ENCODE data around the gene AKAP17A.

AKAP17A gene

GRCh38 chrX:1587161-1587560 lies 4.2 kb upstream of the AKAP17A start:
- peaks cover 12% of the 10 kb centered on the region for H3K4me1 ChIP-seq (ENCODE audit: low read length)
- H3K9ac ChIP-seq (ENCODE audit: low read length): peak overlapping the region; percentile 14; the same call in 1 of the 2 replicates
- H3F3A ChIP-seq (ENCODE audit: insufficient read depth, low read length): peaks cover 10% of the 10 kb centered on the region
- peak overlapping the region; percentile 58; the same call in 1 of the 2 replicates for H3K27ac ChIP-seq (ENCODE audit: low read length)
- H3K4me2 ChIP-seq (ENCODE audit: low read depth, low read length): peak overlapping the region; percentile 23; the same call in 1 of the 2 replicates
- peak; percentile 13 for DNase-seq
- no peaks in the 10 kb centered on the region for H3K9me3 ChIP-seq (replicated peaks; ENCODE audit: insufficient read depth, low read length)
- H3K4me3 ChIP-seq (ENCODE audit: low read length): no peak overlapping the region
- H3K27me3 ChIP-seq (replicated peaks; ENCODE audit: insufficient read depth, low read length): no peaks in the 10 kb centered on the region
- peak overlapping the region; percentile 46 for H2AFZ ChIP-seq (ENCODE audit: low read length)
- no peaks in the 10 kb centered on the region for H4K20me1 ChIP-seq (ENCODE audit: insufficient read depth, low read length)
- H3K9me2 ChIP-seq (replicated peaks; ENCODE audit: insufficient read depth, low read length): no peaks in the 10 kb centered on the region
- TF ChIP-seq EZH2phosphoT487 (IDR thresholded peaks at IDR 0.05; ENCODE audit: low read length) (no peak), EZH2 (optimal IDR thresholded peaks at IDR 0.05; ENCODE audit: low read depth, low read length) (no peak), CTCF (IDR thresholded peaks at IDR 0.05; ENCODE audit: low read length) (no peak)
- H3K36me3 ChIP-seq (replicated peaks; ENCODE audit: insufficient read depth, low read length): no peaks in the 10 kb centered on the region
- peaks cover 5% of the 10 kb centered on the region for H3K79me2 ChIP-seq (ENCODE audit: low read length)

- H3K79me2 ChIP-seq (ENCODE audit: low read length): peaks cover 28% of the 10 kb centered on the region
- H2AFZ ChIP-seq (ENCODE audit: low read length): no peak overlapping the region
- no peak overlapping the region for H3K9ac ChIP-seq (ENCODE audit: low read length)
- peaks cover 8% of the 10 kb centered on the region for H3K4me1 ChIP-seq (ENCODE audit: low read length)
- H3F3A ChIP-seq (ENCODE audit: insufficient read depth, low read length): peaks cover 6% of the 10 kb centered on the region
- peaks cover 2% of the 10 kb centered on the region; the same call in 1 of the 2 replicates for H3K36me3 ChIP-seq (replicated peaks; ENCODE audit: insufficient read depth, low read length)
- H3K27ac ChIP-seq (ENCODE audit: low read length): no peak overlapping the region
- no peak overlapping the region for H3K4me3 ChIP-seq (ENCODE audit: low read length)
- H3K9me2 ChIP-seq (replicated peaks; ENCODE audit: insufficient read depth, low read length): no peaks in the 10 kb centered on the region
- H3K27me3 ChIP-seq (replicated peaks; ENCODE audit: insufficient read depth, low read length): no peaks in the 10 kb centered on the region
- no peak for DNase-seq
- 0 out of 2 replicates have a peak, but pooled peaks cover 3% of the 10 kb centered on the region for H4K20me1 ChIP-seq (ENCODE audit: insufficient read depth, low read length)
- TF ChIP-seq EZH2phosphoT487 (IDR thresholded peaks at IDR 0.05; ENCODE audit: low read length) (no peak), CTCF (IDR thresholded peaks at IDR 0.05; ENCODE audit: low read length) (no peak)
- H3K9me3 ChIP-seq (replicated peaks; ENCODE audit: insufficient read depth, low read length): no peaks in the 10 kb centered on the region
- H3K4me2 ChIP-seq (ENCODE audit: low read depth, low read length): no peak overlapping the region
These were observed 1.9 kb upstream of the AKAP17A start for GRCh38 chrX:1589356-1590130.

- Histone ChIP-seq H3K79me2 (ENCODE audit: low read length) (peaks cover 50% of the 10 kb centered on the region), H3K4me3 (ENCODE audit: low read length) (peak overlapping the region; percentile 81), H3K9me3 (replicated peaks; ENCODE audit: insufficient read depth, low read length) (no peaks in the 10 kb centered on the region), H4K20me1 (ENCODE audit: insufficient read depth, low read length) (0 out of 2 replicates have a peak, but pooled peaks cover 3% of the 10 kb centered on the region), H3K4me2 (ENCODE audit: low read depth, low read length) (peak overlapping the region; percentile 63; the same call in 1 of the 2 replicates), H3F3A (ENCODE audit: insufficient read depth, low read length) (peaks cover 2% of the 10 kb centered on the region), H3K9ac (ENCODE audit: low read length) (peak overlapping the region; percentile 88), H3K36me3 (replicated peaks; ENCODE audit: insufficient read depth, low read length) (peaks cover 6% of the 10 kb centered on the region; the same call in 1 of the 2 replicates), H2AFZ (ENCODE audit: low read length) (no peak overlapping the region), H3K27me3 (replicated peaks; ENCODE audit: insufficient read depth, low read length) (no peaks in the 10 kb centered on the region), H3K27ac (ENCODE audit: low read length) (peak overlapping the region; percentile 58; the same call in 1 of the 2 replicates), H3K4me1 (ENCODE audit: low read length) (peaks cover 3% of the 10 kb centered on the region), H3K9me2 (replicated peaks; ENCODE audit: insufficient read depth, low read length) (no peaks in the 10 kb centered on the region)
- no peak for DNase-seq
- TF ChIP-seq EZH2 (optimal IDR thresholded peaks at IDR 0.05; ENCODE audit: low read depth, low read length) (no peak), CTCF (IDR thresholded peaks at IDR 0.05; ENCODE audit: low read length) (no peak), EZH2phosphoT487 (IDR thresholded peaks at IDR 0.05; ENCODE audit: low read length) (no peak)
These were observed 562 bp downstream of the AKAP17A start for GRCh38 chrX:1591863-1592469.
